ENCODE data around the gene FGFR2.

FGFR2 gene

DNA sequence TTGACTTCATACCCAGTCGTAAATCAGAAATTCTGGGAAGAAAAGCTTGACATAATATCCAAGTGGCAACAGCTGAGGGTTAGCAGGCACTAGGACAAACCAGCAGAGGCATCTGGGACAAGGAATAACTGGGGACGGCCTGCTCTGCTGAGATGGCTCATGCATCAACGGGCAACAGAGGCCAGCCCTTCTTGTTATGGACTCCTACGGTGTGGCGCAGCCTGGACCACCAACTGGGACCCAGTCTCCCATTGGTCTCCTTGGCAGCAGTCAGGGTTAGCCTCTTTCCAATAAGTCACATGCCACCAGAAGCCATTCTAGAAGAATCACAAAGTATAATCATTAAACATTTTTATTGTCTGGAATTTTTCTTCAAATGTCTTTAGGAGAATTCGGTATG lies 15.0 kb downstream of the FGFR2 start:
- Mint-ChIP-seq H3K4me3 (no peak overlapping the region), H3K27ac (no peak overlapping the region), H3K4me1 (no peaks in the 10 kb centered on the region), H3K9me3 (no peaks in the 10 kb centered on the region), H3K27me3 (no peaks in the 10 kb centered on the region), H3K36me3 (ENCODE audit: low read depth) (no peaks in the 10 kb centered on the region)
- ATAC-seq (no peak), DNase-seq (no peak)

- Mint-ChIP-seq H3K9me3 (no peaks in the 10 kb centered on the region), H3K4me3 (no peak overlapping the region), H3K4me1 (no peaks in the 10 kb centered on the region), H3K27ac (no peak overlapping the region), H3K27me3 (no peaks in the 10 kb centered on the region), H3K36me3 (ENCODE audit: low read depth) (no peaks in the 10 kb centered on the region)
- ATAC-seq: no peak
- DNase-seq: no peak
Observed at GRCh38 chr10:121580276-121581116, 17.7 kb downstream of the FGFR2 start.

- Mint-ChIP-seq H3K4me1 (no peaks in the 10 kb centered on the region), H3K36me3 (ENCODE audit: low read depth) (no peaks in the 10 kb centered on the region), H3K4me3 (no peak overlapping the region), H3K9me3 (no peaks in the 10 kb centered on the region), H3K27ac (no peak overlapping the region), H3K27me3 (no peaks in the 10 kb centered on the region)
- ATAC-seq (no peak), DNase-seq (no peak)
Observed at GRCh38 chr10:121579656-121580055, 18.6 kb downstream of the FGFR2 start.

- Mint-ChIP-seq H3K36me3 (ENCODE audit: low read depth) (no peaks in the 10 kb centered on the region), H3K4me1 (no peaks in the 10 kb centered on the region), H3K4me3 (no peak overlapping the region), H3K27me3 (no peaks in the 10 kb centered on the region), H3K27ac (no peak overlapping the region), H3K9me3 (no peaks in the 10 kb centered on the region)
- DNase-seq: no peak
- no peak for ATAC-seq
Observed at GRCh38 chr10:121578965-121579364, 19.3 kb downstream of the FGFR2 start.

DNA sequence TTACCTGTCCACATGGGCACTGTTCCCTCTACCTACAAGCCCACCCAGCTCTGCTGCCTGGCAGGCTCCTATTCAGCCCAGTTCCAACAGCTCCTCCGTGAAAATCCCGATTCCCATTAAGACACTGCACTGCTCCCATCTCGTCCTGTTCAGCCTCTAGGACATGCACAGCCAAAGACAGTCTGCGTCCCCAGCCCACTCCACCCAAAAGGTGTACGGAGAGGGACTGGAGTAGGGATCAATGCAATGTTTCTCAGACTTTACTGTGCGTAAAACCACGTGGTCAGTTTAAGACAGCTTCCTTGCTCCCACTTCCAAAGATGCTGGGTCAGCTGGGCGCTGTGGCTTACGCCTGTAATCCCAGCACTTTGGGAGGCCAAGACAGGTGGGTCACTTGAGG lies 19.9 kb downstream of the FGFR2 start:
- no peak overlapping the region for H3K27ac Mint-ChIP-seq
- ATAC-seq: no peak
- H3K36me3 Mint-ChIP-seq (ENCODE audit: low read depth): no peaks in the 10 kb centered on the region
- no peaks in the 10 kb centered on the region for H3K27me3 Mint-ChIP-seq
- H3K4me3 Mint-ChIP-seq: no peak overlapping the region
- H3K9me3 Mint-ChIP-seq: no peaks in the 10 kb centered on the region
- DNase-seq: no peak
- no peaks in the 10 kb centered on the region for H3K4me1 Mint-ChIP-seq

- H3K9me3 Mint-ChIP-seq: no peaks in the 10 kb centered on the region
- no peak overlapping the region for H3K4me3 Mint-ChIP-seq
- no peaks in the 10 kb centered on the region for H3K36me3 Mint-ChIP-seq (ENCODE audit: low read depth)
- ATAC-seq (no peak), DNase-seq (no peak)
- no peaks in the 10 kb centered on the region for H3K27me3 Mint-ChIP-seq
- H3K27ac Mint-ChIP-seq: no peak overlapping the region
- H3K4me1 Mint-ChIP-seq: no peaks in the 10 kb centered on the region
Observed at GRCh38 chr10:121577568-121577967, 20.7 kb downstream of the FGFR2 start.

DNA sequence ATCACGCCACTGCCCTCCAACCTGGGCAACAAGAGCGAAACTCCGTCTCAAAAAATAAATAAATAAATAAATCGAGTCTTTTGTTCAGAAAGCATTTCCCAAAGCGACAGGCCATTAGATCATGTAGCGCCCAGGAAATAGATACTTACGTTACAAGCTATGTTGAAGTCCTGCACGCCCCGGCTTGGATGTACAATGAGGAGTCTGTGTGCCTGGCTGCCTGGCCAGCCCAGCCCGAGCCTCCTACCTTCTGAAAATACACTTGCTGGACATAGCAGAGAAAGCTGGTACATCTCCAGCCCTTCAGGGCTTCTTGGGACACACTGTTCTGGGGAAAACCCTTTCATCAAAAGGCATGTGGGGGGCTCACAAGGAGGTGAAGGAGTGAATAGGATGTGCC lies 22.1 kb downstream of the FGFR2 start:
- ATAC-seq: no peak
- no peak overlapping the region for H3K27ac Mint-ChIP-seq
- no peak overlapping the region for H3K4me3 Mint-ChIP-seq
- no peak for DNase-seq
- H3K9me3 Mint-ChIP-seq: no peaks in the 10 kb centered on the region
- no peaks in the 10 kb centered on the region for H3K36me3 Mint-ChIP-seq (ENCODE audit: low read depth)
- no peaks in the 10 kb centered on the region for H3K27me3 Mint-ChIP-seq
- no peaks in the 10 kb centered on the region for H3K4me1 Mint-ChIP-seq

DNA sequence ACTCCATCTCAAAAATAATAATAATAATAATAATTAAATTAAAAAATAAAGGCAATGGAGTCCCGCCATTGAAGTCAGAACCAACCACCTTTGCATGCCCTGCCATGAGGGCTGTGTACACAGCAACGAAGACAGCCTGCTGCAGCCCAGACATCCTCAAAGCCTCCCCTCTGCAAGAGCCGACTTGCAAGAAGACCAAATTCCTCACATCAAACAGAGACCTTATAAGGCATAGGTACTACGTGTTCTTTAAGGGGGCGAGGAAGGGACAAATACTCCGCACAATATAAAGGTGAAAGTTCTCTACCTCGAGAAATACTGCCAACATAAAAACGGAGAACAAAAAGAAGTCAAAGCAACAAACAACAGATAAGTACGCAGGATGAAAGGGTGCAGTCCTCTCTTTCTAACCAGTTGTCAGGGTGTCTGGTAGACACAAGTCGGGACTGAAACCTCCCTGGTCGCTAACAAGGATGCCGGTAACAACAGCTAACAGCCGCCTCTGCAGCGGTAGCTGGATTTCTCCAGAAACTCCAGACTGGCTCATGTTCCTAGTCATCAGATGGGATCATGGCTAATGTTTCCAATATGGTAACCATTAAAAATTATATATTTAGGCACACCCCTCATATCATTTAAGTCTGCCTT lies 23.6 kb downstream of the FGFR2 start:
- H3K36me3 Mint-ChIP-seq (ENCODE audit: low read depth): no peaks in the 10 kb centered on the region
- H3K4me1 Mint-ChIP-seq: no peaks in the 10 kb centered on the region
- no peaks in the 10 kb centered on the region for H3K9me3 Mint-ChIP-seq

DNA sequence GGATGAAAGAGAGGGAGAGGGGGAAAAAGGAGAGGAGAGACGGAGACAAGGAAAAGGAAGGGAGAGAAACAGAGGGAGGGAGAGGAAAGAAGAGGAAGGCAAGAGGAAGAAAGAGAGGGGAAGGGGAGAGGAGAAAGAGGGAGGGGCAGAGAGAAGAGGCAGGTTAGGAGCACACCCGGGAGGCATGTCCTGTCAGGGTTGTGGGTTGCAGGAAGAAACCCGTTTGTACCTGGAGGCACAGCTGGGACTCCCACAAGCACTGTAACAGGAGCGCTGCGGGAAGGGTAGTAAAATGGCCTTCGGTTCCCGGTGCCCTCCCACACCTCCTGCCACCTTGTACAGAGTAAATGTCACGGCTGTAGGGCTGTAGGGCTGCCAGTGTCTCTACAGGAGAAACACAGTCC lies 24.7 kb downstream of the FGFR2 start:
- ATAC-seq: no peak
- Mint-ChIP-seq H3K4me1 (no peaks in the 10 kb centered on the region), H3K36me3 (ENCODE audit: low read depth) (no peaks in the 10 kb centered on the region), H3K27me3 (no peaks in the 10 kb centered on the region), H3K27ac (no peak overlapping the region), H3K4me3 (no peak overlapping the region), H3K9me3 (no peaks in the 10 kb centered on the region)
- no peak for DNase-seq

More for the DNA sequence above, 23.6 kb downstream of the FGFR2 start:
- no peak for DNase-seq
- H3K27ac Mint-ChIP-seq: no peak overlapping the region
- no peak overlapping the region for H3K4me3 Mint-ChIP-seq
- no peak for ATAC-seq
- no peaks in the 10 kb centered on the region for H3K27me3 Mint-ChIP-seq

- H3K27me3 Mint-ChIP-seq: no peaks in the 10 kb centered on the region
- no peak for ATAC-seq
Observed at GRCh38 chr10:121572859-121573537, 25.2 kb downstream of the FGFR2 start.

DNA sequence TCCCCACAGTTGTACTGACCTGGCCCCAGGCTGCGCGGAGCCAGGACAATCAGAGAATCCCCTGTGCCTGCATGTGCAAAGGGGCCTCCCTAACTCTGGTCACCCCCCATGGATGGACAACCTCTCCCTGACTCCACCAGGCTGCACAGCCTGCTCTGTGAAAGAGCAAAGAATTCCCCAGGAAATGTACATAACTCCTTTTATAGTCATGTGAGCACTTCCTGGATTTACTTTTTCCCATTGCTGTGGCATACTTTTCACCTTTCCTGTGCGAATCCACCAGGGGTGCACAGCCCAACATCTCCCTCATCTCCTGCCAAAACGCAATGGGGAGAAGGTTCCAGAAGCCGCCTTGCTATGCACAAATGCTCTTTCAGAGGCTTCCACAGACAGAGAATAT lies 27.9 kb downstream of the FGFR2 start:
- H3K27me3 Mint-ChIP-seq: no peaks in the 10 kb centered on the region
- no peak overlapping the region for H3K4me3 Mint-ChIP-seq
- H3K27ac Mint-ChIP-seq: no peak overlapping the region
- no peaks in the 10 kb centered on the region for H3K9me3 Mint-ChIP-seq
- no peaks in the 10 kb centered on the region for H3K4me1 Mint-ChIP-seq
- DNase-seq: no peak
- no peaks in the 10 kb centered on the region for H3K36me3 Mint-ChIP-seq (ENCODE audit: low read depth)
- ATAC-seq: no peak

More at GRCh38 chr10:121572859-121573537, 25.2 kb downstream of the FGFR2 start:
- Mint-ChIP-seq H3K4me1 (no peaks in the 10 kb centered on the region), H3K9me3 (no peaks in the 10 kb centered on the region), H3K4me3 (no peak overlapping the region), H3K36me3 (ENCODE audit: low read depth) (no peaks in the 10 kb centered on the region), H3K27ac (no peak overlapping the region)
- DNase-seq: no peak

DNA sequence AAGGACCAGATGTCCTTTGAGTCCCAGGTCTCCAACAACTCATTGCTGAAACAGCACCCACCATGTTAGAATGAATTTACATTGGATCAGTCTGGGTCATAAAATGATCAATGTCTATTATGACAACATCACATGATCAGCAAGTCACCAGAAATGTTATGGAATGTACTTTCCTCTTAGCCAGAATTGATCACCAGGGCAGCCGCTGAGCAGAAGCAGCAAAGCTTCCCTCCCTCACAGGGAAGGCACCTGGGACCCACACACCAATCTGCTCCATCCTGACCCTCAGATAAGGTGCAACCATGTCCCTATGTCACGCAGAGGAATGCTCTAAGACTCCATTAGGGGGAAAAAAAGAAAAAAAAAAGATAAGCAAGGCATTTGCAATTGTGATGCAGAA lies 30.0 kb downstream of the FGFR2 start:
- no peaks in the 10 kb centered on the region for H3K27me3 Mint-ChIP-seq
- no peaks in the 10 kb centered on the region for H3K36me3 Mint-ChIP-seq (ENCODE audit: low read depth)
- H3K4me1 Mint-ChIP-seq: no peaks in the 10 kb centered on the region
- H3K9me3 Mint-ChIP-seq: no peaks in the 10 kb centered on the region
- no peak overlapping the region for H3K4me3 Mint-ChIP-seq
- DNase-seq (no peak), ATAC-seq (no peak)
- no peak overlapping the region for H3K27ac Mint-ChIP-seq

DNA sequence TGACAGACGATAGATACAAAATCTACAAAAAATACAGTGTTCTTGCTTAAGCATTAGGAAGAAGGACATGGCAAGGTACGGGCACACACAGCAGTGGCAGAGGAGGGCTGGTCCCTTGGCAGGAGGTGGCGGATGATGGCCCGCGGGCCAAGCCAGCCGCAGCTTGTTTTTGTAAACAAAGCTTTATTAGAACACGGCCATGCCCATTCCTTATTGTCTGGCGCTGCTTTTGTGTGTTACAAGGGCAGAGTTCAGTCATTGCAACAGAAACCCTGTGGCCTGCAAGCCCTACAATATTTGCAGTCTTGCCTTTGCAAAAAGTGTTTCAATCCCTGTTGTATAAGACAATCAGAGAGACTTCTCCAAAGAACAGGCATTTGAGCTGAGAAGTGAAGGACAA lies 30.7 kb downstream of the FGFR2 start:
- ATAC-seq: no peak
- Mint-ChIP-seq H3K4me1 (no peaks in the 10 kb centered on the region), H3K36me3 (ENCODE audit: low read depth) (no peaks in the 10 kb centered on the region), H3K9me3 (no peaks in the 10 kb centered on the region), H3K27ac (no peak overlapping the region), H3K27me3 (no peaks in the 10 kb centered on the region), H3K4me3 (no peak overlapping the region)
- DNase-seq: no peak

- no peaks in the 10 kb centered on the region for H3K36me3 Mint-ChIP-seq (ENCODE audit: low read depth)
- no peak for DNase-seq
- no peaks in the 10 kb centered on the region for H3K27me3 Mint-ChIP-seq
- H3K4me1 Mint-ChIP-seq: no peaks in the 10 kb centered on the region
- H3K9me3 Mint-ChIP-seq: no peaks in the 10 kb centered on the region
- no peak overlapping the region for H3K27ac Mint-ChIP-seq
- ATAC-seq: no peak
- no peak overlapping the region for H3K4me3 Mint-ChIP-seq
Observed at GRCh38 chr10:121566755-121567154, 31.5 kb downstream of the FGFR2 start.

All from activated naive CD8-positive, alpha-beta T cell treated with anti-CD3 and anti-CD28 coated beads, Interleukin-2, amount 50 U/mL, for 24 hours (primary cell).